HepG2 (cell line): ENCODE data around the gene LZTR1. TPM values are rescaled to one million over a fixed set of nuclear protein-coding genes. Genes with fewer than 3 reads are reported as not detected.

ENCODE experiments used
- BHLHE40 ChIP-seq: IDR thresholded peaks from 2 replicates; pipeline ENCODE4 v1.6.1; 2011; ENCODE audit warnings: low read length, improper control_type of control experiment
- CHD4 ChIP-seq: fragments of 200-600 bp; sonication (generic); IDR thresholded peaks from 2 replicates; pipeline ENCODE4 v1.7.0; 2017; ENCODE audit warnings: mild to moderate bottlenecking, low read length, borderline replicate concordance
- ETV5 ChIP-seq: IDR thresholded peaks from 2 replicates; pipeline ENCODE4 v1.6.1; 2018; ENCODE audit warnings: missing biosample characterization, missing genetic modification reagents, inconsistent platforms, borderline replicate concordance
- GPBP1L1 ChIP-seq: sonication (generic); formaldehyde crosslinking; IDR thresholded peaks from 2 replicates; pipeline ENCODE4 v1.5.0; 2020; ENCODE audit warnings: mild to moderate bottlenecking, missing genetic modification reagents
- HMG20A ChIP-seq: IDR thresholded peaks from 2 replicates; pipeline ENCODE4 v1.6.1; 2016; ENCODE audit warnings: borderline replicate concordance
- MED1 ChIP-seq: sonication (generic); formaldehyde crosslinking; IDR thresholded peaks from 2 replicates; pipeline ENCODE4 v1.4.0; 2020; ENCODE audit warnings: missing genetic modification reagents
- MED8 ChIP-seq: sonication (generic); formaldehyde crosslinking; IDR thresholded peaks from 2 replicates; pipeline ENCODE4 v1.8.1; 2023; ENCODE audit warnings: mild to moderate bottlenecking, missing genetic modification reagents; ENCODE audit not compliant: insufficient replicate concordance
- PAXIP1 ChIP-seq: sonication (generic); formaldehyde crosslinking; conservative IDR thresholded peaks from 2 replicates; pipeline ENCODE4 v1.4.0; 2020; ENCODE audit warnings: mild to moderate bottlenecking, missing genetic modification reagents, moderate library complexity
- POLR2A ChIP-seq, 2 experiments: IDR thresholded peaks; 2 replicates each; pipeline ENCODE4 v1.6.1; 2011; ENCODE audit warnings: low read depth in 2 of 2, low read length in 2 of 2, mild to moderate bottlenecking in 1 of 2, moderate library complexity in 1 of 2; ENCODE audit not compliant: insufficient read depth in 1 of 2
- SKIL ChIP-seq: sonication (generic); formaldehyde crosslinking; IDR thresholded peaks from 2 replicates; pipeline ENCODE4 v1.8.0; 2022; ENCODE audit warnings: missing genetic modification reagents, mild to moderate bottlenecking, moderate library complexity, borderline replicate concordance
- TARDBP ChIP-seq: sonication (generic); formaldehyde crosslinking; IDR thresholded peaks from 2 replicates; pipeline ENCODE4 v1.8.0; 2022; ENCODE audit warnings: mild to moderate bottlenecking, missing genetic modification reagents
- ZNF563 ChIP-seq: sonication (generic); formaldehyde crosslinking; IDR thresholded peaks from 2 replicates; pipeline ENCODE4 v1.8.0; 2022; ENCODE audit warnings: mild to moderate bottlenecking, moderate library complexity, missing genetic modification reagents
- ZNF747 ChIP-seq: sonication (generic); formaldehyde crosslinking; IDR thresholded peaks from 2 replicates; pipeline ENCODE4 v1.8.1; 2023; ENCODE audit warnings: missing genetic modification reagents, mild to moderate bottlenecking, borderline replicate concordance
- ZNF776 ChIP-seq: sonication (generic); formaldehyde crosslinking; IDR thresholded peaks from 2 replicates; pipeline ENCODE4 v1.4.0; 2020; ENCODE audit warnings: mild to moderate bottlenecking, missing genetic modification reagents
- ZNF850 ChIP-seq: sonication (generic); formaldehyde crosslinking; conservative IDR thresholded peaks from 2 replicates; pipeline ENCODE4 v1.9.0; 2021; ENCODE audit warnings: mild to moderate bottlenecking, missing genetic modification reagents
- polyA plus RNA-seq, 8 experiments: library from polyadenylated mRNA; depleted of rRNA in 3 of 8; stranded (reverse) in 7 of 8; unstranded in 1 of 8; fragments of >200 nt; fragmentation: Illumina TruSeq in 4 of 8; extraction: Trizol in 4 of 8; gene quantifications; 2 replicates each; pipeline versions ENCODE4 v1.2.1 to v1.2.3, GENCODE V29; 2011 to 2016; ENCODE audit warnings: low read depth in 4 of 8, missing spikeins in 1 of 8, mixed read lengths in 1 of 8; ENCODE audit not compliant: insufficient read depth in 1 of 8
- total RNA-seq, 5 experiments: library from RNA; depleted of rRNA; stranded (reverse); fragments of >200 nt; fragmentation: Illumina TruSeq; extraction: Trizol; gene quantifications; 2 replicates each; pipeline ENCODE4 v1.2.3, GENCODE V29; 2016; ENCODE audit warnings: low read depth in 1 of 5
- TF ChIP-seq, protein P1 (sequence below): IDR thresholded peaks from 2 replicates; pipeline ENCODE4 v1.6.1; 2016; ENCODE audit warnings: control low read depth
- TF ChIP-seq, protein P2 (sequence below): IDR thresholded peaks from 2 replicates; pipeline ENCODE4 v1.6.1; 2016
- TF ChIP-seq, protein P3 (sequence below): sonication (generic); formaldehyde crosslinking; IDR thresholded peaks from 2 replicates; pipeline ENCODE4 v1.9.0; 2022; ENCODE audit warnings: low read depth, missing genetic modification reagents

LZTR1 gene
- total and polyA plus RNA-seq, 2 of the 13 experiments (the other 11 are each of a cell fraction or from before 2014, with no cell fraction given): 21.8 to 22.4 TPM

DNA sequence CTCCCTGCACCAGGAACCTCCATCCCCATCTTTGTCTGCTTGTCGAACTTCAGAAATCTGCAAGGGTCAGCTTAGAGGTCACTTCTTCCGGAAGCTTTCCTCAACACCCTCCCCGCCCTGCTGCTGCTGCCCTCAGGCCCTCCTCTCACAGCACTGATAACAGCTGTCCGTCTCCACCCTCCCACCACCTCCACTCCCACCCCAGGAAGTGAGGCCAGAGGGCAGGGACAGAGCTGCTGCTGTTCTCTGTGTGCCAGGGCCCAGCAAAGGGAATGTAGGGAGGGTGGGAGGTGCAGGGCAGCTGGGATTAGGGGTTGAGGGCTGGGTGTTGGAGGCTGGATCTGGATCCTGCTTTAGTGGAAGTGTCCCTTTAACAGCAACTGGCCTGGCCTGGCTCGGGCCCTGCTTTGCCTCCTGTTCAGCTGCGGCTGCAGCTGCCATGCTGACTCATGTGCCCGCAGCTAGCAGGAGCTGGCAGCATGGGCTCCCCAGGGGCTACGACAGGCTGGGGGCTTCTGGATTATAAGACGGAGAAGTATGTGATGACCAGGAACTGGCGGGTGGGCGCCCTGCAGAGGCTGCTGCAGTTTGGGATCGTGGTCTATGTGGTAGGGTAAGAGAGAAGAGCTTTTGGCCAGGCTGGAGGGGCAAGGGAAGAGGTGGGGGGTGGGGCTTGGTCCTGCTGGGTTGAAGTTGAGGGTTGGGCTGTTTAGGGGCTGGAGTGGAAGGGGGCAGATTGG, 32.8 kb downstream of the LZTR1 start, which contains the start of gene P2RX6 (continued):
- TF ChIP-seq, protein P1, sequence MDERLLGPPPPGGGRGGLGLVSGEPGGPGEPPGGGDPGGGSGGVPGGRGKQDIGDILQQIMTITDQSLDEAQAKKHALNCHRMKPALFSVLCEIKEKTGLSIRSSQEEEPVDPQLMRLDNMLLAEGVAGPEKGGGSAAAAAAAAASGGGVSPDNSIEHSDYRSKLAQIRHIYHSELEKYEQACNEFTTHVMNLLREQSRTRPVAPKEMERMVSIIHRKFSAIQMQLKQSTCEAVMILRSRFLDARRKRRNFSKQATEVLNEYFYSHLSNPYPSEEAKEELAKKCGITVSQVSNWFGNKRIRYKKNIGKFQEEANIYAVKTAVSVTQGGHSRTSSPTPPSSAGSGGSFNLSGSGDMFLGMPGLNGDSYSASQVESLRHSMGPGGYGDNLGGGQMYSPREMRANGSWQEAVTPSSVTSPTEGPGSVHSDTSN (CRISPR knock-in tag): 0 out of 2 replicates have a peak, but pooled peaks have one; percentile 17
- TF ChIP-seq ETV5: peak; percentile 90
- TF ChIP-seq MED1 (CRISPR knock-in tag): peak; percentile 48
- TF ChIP-seq HMG20A: no peak
- TF ChIP-seq ZNF850 (CRISPR knock-in tag): no peak
- no peak for TF ChIP-seq BHLHE40
- no peak for TF ChIP-seq CHD4
- TF ChIP-seq PAXIP1 (CRISPR knock-in tag): peak; percentile 58
- TF ChIP-seq SKIL (CRISPR knock-in tag): peak; percentile 46; the same call in 1 of the 2 replicates
- TF ChIP-seq ZNF747: no peak
- peak in 1 of 2 experiments; percentile 35; a peak in 1 of 4 replicates for TF ChIP-seq POLR2A (IDR thresholded peaks at IDR 0.05; ENCODE audit: insufficient read depth in 1 of 2, low read depth in 2 of 2, low read length in 2 of 2)
- TF ChIP-seq, protein P2, sequence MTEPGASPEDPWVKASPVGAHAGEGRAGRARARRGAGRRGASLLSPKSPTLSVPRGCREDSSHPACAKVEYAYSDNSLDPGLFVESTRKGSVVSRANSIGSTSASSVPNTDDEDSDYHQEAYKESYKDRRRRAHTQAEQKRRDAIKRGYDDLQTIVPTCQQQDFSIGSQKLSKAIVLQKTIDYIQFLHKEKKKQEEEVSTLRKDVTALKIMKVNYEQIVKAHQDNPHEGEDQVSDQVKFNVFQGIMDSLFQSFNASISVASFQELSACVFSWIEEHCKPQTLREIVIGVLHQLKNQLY (CRISPR knock-in tag): no peak
- no peak for TF ChIP-seq GPBP1L1 (CRISPR knock-in tag)
- TF ChIP-seq, protein P3, sequence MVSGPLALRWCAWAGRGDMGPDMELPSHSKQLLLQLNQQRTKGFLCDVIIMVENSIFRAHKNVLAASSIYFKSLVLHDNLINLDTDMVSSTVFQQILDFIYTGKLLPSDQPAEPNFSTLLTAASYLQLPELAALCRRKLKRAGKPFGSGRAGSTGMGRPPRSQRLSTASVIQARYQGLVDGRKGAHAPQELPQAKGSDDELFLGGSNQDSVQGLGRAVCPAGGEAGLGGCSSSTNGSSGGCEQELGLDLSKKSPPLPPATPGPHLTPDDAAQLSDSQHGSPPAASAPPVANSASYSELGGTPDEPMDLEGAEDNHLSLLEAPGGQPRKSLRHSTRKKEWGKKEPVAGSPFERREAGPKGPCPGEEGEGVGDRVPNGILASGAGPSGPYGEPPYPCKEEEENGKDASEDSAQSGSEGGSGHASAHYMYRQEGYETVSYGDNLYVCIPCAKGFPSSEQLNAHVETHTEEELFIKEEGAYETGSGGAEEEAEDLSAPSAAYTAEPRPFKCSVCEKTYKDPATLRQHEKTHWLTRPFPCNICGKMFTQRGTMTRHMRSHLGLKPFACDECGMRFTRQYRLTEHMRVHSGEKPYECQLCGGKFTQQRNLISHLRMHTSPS: peak; percentile 86; the same call in 1 of the 2 replicates
- peak; percentile 69; the same call in 1 of the 2 replicates for TF ChIP-seq TARDBP (CRISPR knock-in tag)
- TF ChIP-seq ZNF563 (CRISPR knock-in tag): 0 out of 2 replicates have a peak, but pooled peaks have one; percentile 18
- TF ChIP-seq ZNF776 (CRISPR knock-in tag): no peak
- no peak for TF ChIP-seq MED8 (CRISPR knock-in tag)
